ENCODE measurements around the gene SLC13A3.

SLC13A3 gene

GRCh38 chr20:46583411-46584214 is 67.6 kb downstream of the SLC13A3 start:
- Histone ChIP-seq H3K27me3 (ENCODE audit: insufficient read depth, low read length, poor library complexity, severe bottlenecking) (no peaks in the 10 kb centered on the region), H2AFZ (ENCODE audit: low read length) (no peak overlapping the region), H3K4me2 (ENCODE audit: low read depth, low read length, poor library complexity, severe bottlenecking) (no peak overlapping the region), H3K36me3 (ENCODE audit: insufficient read depth, low read length) (no peaks in the 10 kb centered on the region), H3K9ac (ENCODE audit: low read depth, low read length, poor library complexity, severe bottlenecking) (no peak overlapping the region), H4K20me1 (ENCODE audit: insufficient read depth, low read length, poor library complexity, severe bottlenecking) (no peaks in the 10 kb centered on the region), H3F3A (ENCODE audit: low read depth) (no peaks in the 10 kb centered on the region), H3K4me1 (ENCODE audit: insufficient read depth, low read length, poor library complexity, severe bottlenecking) (peaks cover 14% of the 10 kb centered on the region), H3K79me2 (ENCODE audit: insufficient read depth, low read length) (no peaks in the 10 kb centered on the region), H3K9me2 (replicated peaks; ENCODE audit: low read depth, low read length) (no peaks in the 10 kb centered on the region), H3K9me3 (ENCODE audit: insufficient read depth, low read depth, low read length) (no peaks in the 10 kb centered on the region), H3K4me3 (ENCODE audit: low read length, poor library complexity, severe bottlenecking) (no peak overlapping the region)
- no peak for TF ChIP-seq EZH2phosphoT487 (IDR thresholded peaks at IDR 0.05; ENCODE audit: borderline replicate concordance)
- no peak for TF ChIP-seq CTCF (conservative IDR thresholded peaks at IDR 0.05; ENCODE audit: low read length)

GRCh38 chr20:46582648-46583047 is 68.6 kb downstream of the SLC13A3 start:
- no peak overlapping the region for H3K9ac ChIP-seq (ENCODE audit: low read depth, low read length, poor library complexity, severe bottlenecking)
- no peaks in the 10 kb centered on the region for H4K20me1 ChIP-seq (ENCODE audit: insufficient read depth, low read length, poor library complexity, severe bottlenecking)
- no peaks in the 10 kb centered on the region for H3F3A ChIP-seq (ENCODE audit: low read depth)
- no peaks in the 10 kb centered on the region for H3K79me2 ChIP-seq (ENCODE audit: insufficient read depth, low read length)
- H3K4me3 ChIP-seq (ENCODE audit: low read length, poor library complexity, severe bottlenecking): no peak overlapping the region
- peaks cover 4% of the 10 kb centered on the region for H3K4me1 ChIP-seq (ENCODE audit: insufficient read depth, low read length, poor library complexity, severe bottlenecking)
- TF ChIP-seq EZH2phosphoT487 (IDR thresholded peaks at IDR 0.05; ENCODE audit: borderline replicate concordance) (no peak), CTCF (conservative IDR thresholded peaks at IDR 0.05; ENCODE audit: low read length) (no peak)
- no peak overlapping the region for H3K4me2 ChIP-seq (ENCODE audit: low read depth, low read length, poor library complexity, severe bottlenecking)
- H3K9me2 ChIP-seq (replicated peaks; ENCODE audit: low read depth, low read length): no peaks in the 10 kb centered on the region
- H3K36me3 ChIP-seq (ENCODE audit: insufficient read depth, low read length): no peaks in the 10 kb centered on the region
- no peak overlapping the region for H2AFZ ChIP-seq (ENCODE audit: low read length)
- no peaks in the 10 kb centered on the region for H3K27me3 ChIP-seq (ENCODE audit: insufficient read depth, low read length, poor library complexity, severe bottlenecking)
- no peaks in the 10 kb centered on the region for H3K9me3 ChIP-seq (ENCODE audit: insufficient read depth, low read depth, low read length)

DNA sequence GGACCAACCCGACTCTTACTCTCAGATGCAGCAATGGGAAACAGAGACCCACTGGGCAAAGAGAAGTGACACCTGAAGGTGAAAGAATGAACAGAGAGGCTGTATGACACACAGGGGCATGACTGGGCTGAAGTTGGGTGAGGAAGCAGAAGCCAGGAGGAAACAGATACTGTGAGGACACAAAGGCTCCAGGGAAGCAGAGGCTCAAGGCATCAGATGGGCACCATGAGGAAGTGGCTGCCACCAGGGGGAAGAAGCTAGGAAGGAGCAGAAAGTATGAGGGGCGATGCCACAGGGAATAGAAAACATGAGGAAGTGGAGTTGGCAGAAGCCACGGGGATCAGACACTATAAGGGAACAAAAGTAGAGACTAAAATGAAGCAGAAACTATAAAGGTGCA is 69.9 kb downstream of the SLC13A3 start:
- H3K27me3 ChIP-seq (ENCODE audit: insufficient read depth, low read length, poor library complexity, severe bottlenecking): no peaks in the 10 kb centered on the region
- no peaks in the 10 kb centered on the region for H3K36me3 ChIP-seq (ENCODE audit: insufficient read depth, low read length)
- no peaks in the 10 kb centered on the region for H3K79me2 ChIP-seq (ENCODE audit: insufficient read depth, low read length)
- H2AFZ ChIP-seq (ENCODE audit: low read length): no peak overlapping the region
- H3K9me3 ChIP-seq (ENCODE audit: insufficient read depth, low read depth, low read length): no peaks in the 10 kb centered on the region
- TF ChIP-seq EZH2phosphoT487 (IDR thresholded peaks at IDR 0.05; ENCODE audit: borderline replicate concordance): no peak
- TF ChIP-seq CTCF (conservative IDR thresholded peaks at IDR 0.05; ENCODE audit: low read length): no peak
- H3K4me3 ChIP-seq (ENCODE audit: low read length, poor library complexity, severe bottlenecking): no peak overlapping the region
- H3F3A ChIP-seq (ENCODE audit: low read depth): no peaks in the 10 kb centered on the region
- no peaks in the 10 kb centered on the region for H4K20me1 ChIP-seq (ENCODE audit: insufficient read depth, low read length, poor library complexity, severe bottlenecking)
- no peak overlapping the region for H3K4me2 ChIP-seq (ENCODE audit: low read depth, low read length, poor library complexity, severe bottlenecking)
- no peak overlapping the region for H3K9ac ChIP-seq (ENCODE audit: low read depth, low read length, poor library complexity, severe bottlenecking)
- no peaks in the 10 kb centered on the region for H3K4me1 ChIP-seq (ENCODE audit: insufficient read depth, low read length, poor library complexity, severe bottlenecking)
- no peaks in the 10 kb centered on the region for H3K9me2 ChIP-seq (replicated peaks; ENCODE audit: low read depth, low read length)
